ENCODE data around the gene OR52J3.

The OR52J3 gene

DNA sequence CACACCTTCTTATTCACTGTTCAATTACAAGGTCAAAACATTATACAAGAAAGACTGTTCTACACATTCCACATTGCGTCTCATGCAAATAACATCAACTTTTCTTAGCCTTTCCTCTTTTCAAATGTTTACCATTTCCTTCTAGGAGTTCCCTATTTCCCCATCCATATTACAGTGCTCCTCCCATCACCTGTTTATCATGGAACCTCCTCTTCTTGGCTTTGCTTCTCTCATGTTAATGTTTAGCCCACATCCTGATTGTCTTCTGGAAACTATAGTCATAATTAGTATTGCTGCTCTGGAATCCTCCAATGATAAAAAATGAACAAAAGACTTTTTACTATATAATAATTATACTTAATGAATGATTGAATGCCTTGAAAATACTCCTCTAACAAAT, 44.3 kb downstream of the OR52J3 start:
- no peak overlapping the region for H3K4me3 ChIP-seq (replicated peaks; ENCODE audit: insufficient read depth, low read length)
- no peak for DNase-seq (ENCODE audit: low read depth in 1 of 2, low spot score in 1 of 2)
- no peak overlapping the region for H3K27ac ChIP-seq (replicated peaks)
- no peak for TF ChIP-seq GABPA (IDR thresholded peaks at IDR 0.05; ENCODE audit: low read depth)
- no peak for TF ChIP-seq SPI1 (IDR thresholded peaks at IDR 0.05; ENCODE audit: borderline replicate concordance, low read depth)
- no peak for TF ChIP-seq POLR2AphosphoS5 (IDR thresholded peaks at IDR 0.05; ENCODE audit: low read depth)
- TF ChIP-seq, protein P1, sequence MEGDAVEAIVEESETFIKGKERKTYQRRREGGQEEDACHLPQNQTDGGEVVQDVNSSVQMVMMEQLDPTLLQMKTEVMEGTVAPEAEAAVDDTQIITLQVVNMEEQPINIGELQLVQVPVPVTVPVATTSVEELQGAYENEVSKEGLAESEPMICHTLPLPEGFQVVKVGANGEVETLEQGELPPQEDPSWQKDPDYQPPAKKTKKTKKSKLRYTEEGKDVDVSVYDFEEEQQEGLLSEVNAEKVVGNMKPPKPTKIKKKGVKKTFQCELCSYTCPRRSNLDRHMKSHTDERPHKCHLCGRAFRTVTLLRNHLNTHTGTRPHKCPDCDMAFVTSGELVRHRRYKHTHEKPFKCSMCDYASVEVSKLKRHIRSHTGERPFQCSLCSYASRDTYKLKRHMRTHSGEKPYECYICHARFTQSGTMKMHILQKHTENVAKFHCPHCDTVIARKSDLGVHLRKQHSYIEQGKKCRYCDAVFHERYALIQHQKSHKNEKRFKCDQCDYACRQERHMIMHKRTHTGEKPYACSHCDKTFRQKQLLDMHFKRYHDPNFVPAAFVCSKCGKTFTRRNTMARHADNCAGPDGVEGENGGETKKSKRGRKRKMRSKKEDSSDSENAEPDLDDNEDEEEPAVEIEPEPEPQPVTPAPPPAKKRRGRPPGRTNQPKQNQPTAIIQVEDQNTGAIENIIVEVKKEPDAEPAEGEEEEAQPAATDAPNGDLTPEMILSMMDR (IDR thresholded peaks at IDR 0.05; ENCODE audit: insufficient read depth, low read length): no peak
- TF ChIP-seq, protein P2, sequence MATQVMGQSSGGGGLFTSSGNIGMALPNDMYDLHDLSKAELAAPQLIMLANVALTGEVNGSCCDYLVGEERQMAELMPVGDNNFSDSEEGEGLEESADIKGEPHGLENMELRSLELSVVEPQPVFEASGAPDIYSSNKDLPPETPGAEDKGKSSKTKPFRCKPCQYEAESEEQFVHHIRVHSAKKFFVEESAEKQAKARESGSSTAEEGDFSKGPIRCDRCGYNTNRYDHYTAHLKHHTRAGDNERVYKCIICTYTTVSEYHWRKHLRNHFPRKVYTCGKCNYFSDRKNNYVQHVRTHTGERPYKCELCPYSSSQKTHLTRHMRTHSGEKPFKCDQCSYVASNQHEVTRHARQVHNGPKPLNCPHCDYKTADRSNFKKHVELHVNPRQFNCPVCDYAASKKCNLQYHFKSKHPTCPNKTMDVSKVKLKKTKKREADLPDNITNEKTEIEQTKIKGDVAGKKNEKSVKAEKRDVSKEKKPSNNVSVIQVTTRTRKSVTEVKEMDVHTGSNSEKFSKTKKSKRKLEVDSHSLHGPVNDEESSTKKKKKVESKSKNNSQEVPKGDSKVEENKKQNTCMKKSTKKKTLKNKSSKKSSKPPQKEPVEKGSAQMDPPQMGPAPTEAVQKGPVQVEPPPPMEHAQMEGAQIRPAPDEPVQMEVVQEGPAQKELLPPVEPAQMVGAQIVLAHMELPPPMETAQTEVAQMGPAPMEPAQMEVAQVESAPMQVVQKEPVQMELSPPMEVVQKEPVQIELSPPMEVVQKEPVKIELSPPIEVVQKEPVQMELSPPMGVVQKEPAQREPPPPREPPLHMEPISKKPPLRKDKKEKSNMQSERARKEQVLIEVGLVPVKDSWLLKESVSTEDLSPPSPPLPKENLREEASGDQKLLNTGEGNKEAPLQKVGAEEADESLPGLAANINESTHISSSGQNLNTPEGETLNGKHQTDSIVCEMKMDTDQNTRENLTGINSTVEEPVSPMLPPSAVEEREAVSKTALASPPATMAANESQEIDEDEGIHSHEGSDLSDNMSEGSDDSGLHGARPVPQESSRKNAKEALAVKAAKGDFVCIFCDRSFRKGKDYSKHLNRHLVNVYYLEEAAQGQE (IDR thresholded peaks at IDR 0.05; ENCODE audit: insufficient replicate concordance, low read depth): no peak
- H3K27me3 ChIP-seq (ENCODE audit: insufficient read depth, poor library complexity, severe bottlenecking): no peaks in the 10 kb centered on the region

DNA sequence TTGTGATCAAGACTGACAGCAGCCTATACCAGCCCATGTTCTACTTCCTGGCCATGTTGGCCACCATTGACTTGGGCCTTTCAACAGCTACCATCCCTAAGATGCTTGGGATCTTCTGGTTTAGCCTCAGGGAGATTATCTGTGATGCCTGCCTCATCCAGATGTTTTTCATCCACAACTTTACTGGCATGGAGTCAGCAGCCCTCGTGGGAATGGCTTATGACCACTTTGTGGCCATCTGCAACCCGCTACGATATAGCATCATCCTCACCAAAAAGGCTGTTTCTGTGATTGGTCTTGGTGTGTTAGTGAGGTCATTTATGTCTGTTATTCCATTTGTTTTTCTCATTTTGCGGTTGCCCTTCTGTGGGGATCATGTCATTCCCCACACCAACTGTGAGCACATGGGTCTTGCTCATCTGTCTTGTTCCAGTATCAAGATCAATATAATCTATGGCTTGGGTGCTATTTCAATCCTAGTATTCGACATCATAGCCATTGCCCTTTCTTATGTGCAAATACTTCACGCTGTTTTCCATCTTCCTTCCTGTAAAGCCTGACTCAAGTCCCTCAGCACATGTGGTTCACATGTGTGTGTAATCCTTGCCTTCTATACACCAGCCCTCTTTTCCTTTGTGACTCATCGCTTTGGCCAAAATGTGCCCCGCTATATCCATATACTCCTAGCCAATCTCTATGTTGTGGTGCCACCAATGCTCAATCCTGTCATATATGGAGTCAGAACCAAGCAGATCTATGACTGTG, 46.7 kb downstream of the OR52J3 start:
- no peak overlapping the region for H3K27ac ChIP-seq (replicated peaks)
- peaks cover 4% of the 10 kb centered on the region for H3K27me3 ChIP-seq (ENCODE audit: insufficient read depth, poor library complexity, severe bottlenecking)
- no peak overlapping the region for H3K4me3 ChIP-seq (replicated peaks; ENCODE audit: insufficient read depth, low read length)
- no peak for DNase-seq (ENCODE audit: low read depth in 1 of 2, low spot score in 1 of 2)
- TF ChIP-seq, protein P2 (IDR thresholded peaks at IDR 0.05; ENCODE audit: insufficient replicate concordance, low read depth): no peak
- TF ChIP-seq GABPA (IDR thresholded peaks at IDR 0.05; ENCODE audit: low read depth): no peak
- no peak for TF ChIP-seq SPI1 (IDR thresholded peaks at IDR 0.05; ENCODE audit: borderline replicate concordance, low read depth)
- no peak for TF ChIP-seq POLR2AphosphoS5 (IDR thresholded peaks at IDR 0.05; ENCODE audit: low read depth)
- TF ChIP-seq, protein P1 (IDR thresholded peaks at IDR 0.05; ENCODE audit: insufficient read depth, low read length): no peak

DNA sequence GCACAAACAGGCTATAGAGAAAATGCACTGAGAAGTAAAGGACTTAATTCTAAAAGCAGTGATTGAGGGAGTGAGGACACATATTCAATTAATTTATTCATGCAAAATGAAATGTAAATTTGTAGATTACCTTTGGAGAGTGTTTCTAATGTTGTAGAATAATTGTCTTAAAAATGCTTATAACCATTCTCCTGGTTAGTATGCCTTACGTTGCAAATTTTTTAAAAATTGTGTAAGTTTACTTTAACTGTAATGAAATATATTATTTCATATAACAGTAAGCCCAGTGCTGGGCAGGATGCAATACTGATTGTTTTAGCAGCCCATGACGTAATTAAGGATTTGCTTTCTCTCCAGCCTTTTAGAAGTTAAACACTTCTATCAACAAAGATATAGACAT, 49.7 kb downstream of the OR52J3 start:
- no peak for TF ChIP-seq POLR2AphosphoS5 (IDR thresholded peaks at IDR 0.05; ENCODE audit: low read depth)
- TF ChIP-seq, protein P1 (IDR thresholded peaks at IDR 0.05; ENCODE audit: insufficient read depth, low read length): no peak
- TF ChIP-seq, protein P2 (IDR thresholded peaks at IDR 0.05; ENCODE audit: insufficient replicate concordance, low read depth): no peak
- TF ChIP-seq SPI1 (IDR thresholded peaks at IDR 0.05; ENCODE audit: borderline replicate concordance, low read depth): no peak
- no peak for TF ChIP-seq GABPA (IDR thresholded peaks at IDR 0.05; ENCODE audit: low read depth)

More for the DNA sequence above, 49.7 kb downstream of the OR52J3 start:
- Histone ChIP-seq H3K4me3 (replicated peaks; ENCODE audit: insufficient read depth, low read length) (no peak overlapping the region), H3K27me3 (ENCODE audit: insufficient read depth, poor library complexity, severe bottlenecking) (peaks cover 4% of the 10 kb centered on the region), H3K27ac (replicated peaks) (no peak overlapping the region)
- DNase-seq (ENCODE audit: low read depth in 1 of 2, low spot score in 1 of 2): no peak
